Gastrocnemius medialis (tissue), 4 donors: ENCODE data around the gene ABTB2.

Experiments
- CTCF ChIP-seq, 5 experiments: fragments of 450-650 bp in 3 of 5; fragments of 200-600 bp in 2 of 5; sonication (generic) in 2 of 5; IDR thresholded peaks in 4 of 5; conservative IDR thresholded peaks in 1 of 5; 1 replicate in 4 of 5; 2 replicates in 1 of 5; pipeline ENCODE4 v1.5.1; 2016 to 2019; ENCODE audit warnings: antibody characterized with exemption in 5 of 5, mild to moderate bottlenecking in 3 of 5, moderate library complexity in 3 of 5
- POLR2A ChIP-seq, 2 donors: fragments of 450-650 bp; IDR thresholded peaks; one replicate each; pipeline ENCODE4 v1.6.1; 2017; ENCODE audit warnings: antibody characterized with exemption in 2 of 2, mild to moderate bottlenecking in 2 of 2, moderate library complexity in 2 of 2

GRCh38 chr11:34181251-34181650 lies 176.6 kb downstream of the ABTB2 start:
- TF ChIP-seq POLR2A (IDR thresholded peaks at IDR 0.05) (no peak), CTCF (IDR thresholded peaks at IDR 0.05 in 4 of 5, conservative IDR thresholded peaks at IDR 0.05 in 1 of 5) (no peak)
